Tongue (tissue), 2 donors: ENCODE measurements around the gene ILF2. TPM values are rescaled to one million over a fixed set of nuclear protein-coding genes. Genes with fewer than 3 reads are reported as not detected.
A peak's percentile ranks its signal among the peaks of the same experiment; 100 is the strongest.

Source experiments
- DNase-seq: peaks from one replicate; pipeline ENCODE4 v3.0.0-alpha.2; 2015
- total RNA-seq: library from RNA; depleted of rRNA; stranded (reverse); fragments of >200 nt; gene quantifications from one replicate; pipeline ENCODE4 v1.2.3, GENCODE V29; 2014

The ILF2 gene
- total RNA-seq, 1 donor from 2014 or later: 136 TPM

- no peak for DNase-seq
Observed at GRCh38 chr1:153627715-153628626, 42.8 kb downstream of the ILF2 start, which contains the start of gene S100A1. S100A1 (plus strand) TSS chr1:153628434; CDS start chr1:153630522, 2,088 bp downstream.

GRCh38 chr1:153626904-153627714 lies 43.7 kb downstream of the ILF2 start, which contains the start of gene S100A13:
S100A13 (minus strand) TSS chr1:153627505; CDS start chr1:153626472, 1,033 bp downstream.
- peak; percentile 93 for DNase-seq

- no peak for DNase-seq
Observed at GRCh38 chr1:153626477-153626903, 44.3 kb downstream of the ILF2 start.

- no peak for DNase-seq
Observed at GRCh38 chr1:153624965-153625611, 45.7 kb downstream of the ILF2 start.

- no peak for DNase-seq
Observed at GRCh38 chr1:153623101-153623500, 47.7 kb downstream of the ILF2 start.

- DNase-seq: no peak
Observed at GRCh38 chr1:153619171-153619570, 51.6 kb downstream of the ILF2 start.

GRCh38 chr1:153617663-153618062 lies 53.1 kb downstream of the ILF2 start:
- peak; percentile 76 for DNase-seq

GRCh38 chr1:153616917-153617311 lies 53.9 kb downstream of the ILF2 start:
- DNase-seq: peak; percentile 45

GRCh38 chr1:153616144-153616916 lies 54.5 kb downstream of the ILF2 start, which contains the start of gene S100A14:
S100A14 (minus strand) TSS chr1:153616325; CDS start chr1:153615858, 467 bp downstream.
- DNase-seq: peak; percentile 53

GRCh38 chr1:153615406-153615805 lies 55.4 kb downstream of the ILF2 start:
- no peak for DNase-seq

- no peak for DNase-seq
Observed at GRCh38 chr1:153614906-153615305, 55.9 kb downstream of the ILF2 start.

- no peak for DNase-seq
Observed at GRCh38 chr1:153614189-153614900, 56.4 kb downstream of the ILF2 start.

GRCh38 chr1:153613406-153613805 lies 57.4 kb downstream of the ILF2 start:
- no peak for DNase-seq

- DNase-seq: peak; percentile 79
Observed at GRCh38 chr1:153612755-153613331, 58.0 kb downstream of the ILF2 start, which contains the start of gene S100A16. S100A16 (minus strand) TSS chr1:153613137; CDS start chr1:153608151, 4,986 bp downstream.

GRCh38 chr1:153612111-153612754 lies 58.6 kb downstream of the ILF2 start:
- peak; percentile 52 for DNase-seq
